SK-N-SH (cell line): ENCODE data around the gene ISLR. TPM values are rescaled to one million over a fixed set of nuclear protein-coding genes. Genes with fewer than 3 reads are reported as not detected.

ENCODE experiments used
- CTCF ChIA-PET: fragments of 300-600, 350-600 bp; formaldehyde crosslinking; extraction: SDS; loops from one replicate; lab custom pipeline; 2021; lab: Yijun Ruan, JAX
- POLR2A ChIA-PET: fragments of 350-600 bp; sonication (Branson Sonifier 250); formaldehyde crosslinking; extraction: SDS; loops from one replicate; lab custom pipeline; 2020; ENCODE audit warnings: antibody characterized with exemption, inconsistent platforms; lab: Yijun Ruan, JAX
- DNase-seq: peaks from one replicate; pipeline ENCODE4 v3.0.0; 2012
- H2AFZ ChIP-seq: fragments of 200-600 bp; sonication (generic); 2 replicates; pipeline ENCODE4 v1.8.1; 2016; ENCODE audit warnings: antibody characterized with exemption, mild to moderate bottlenecking, low read depth
- H3F3A ChIP-seq: fragments of 200-600 bp; sonication (generic); replicated peaks from 2 replicates; pipeline ENCODE3; 2016; ENCODE audit warnings: antibody characterized with exemption, mild to moderate bottlenecking; ENCODE audit not compliant: insufficient read depth
- H3K27ac ChIP-seq, 2 experiments: fragments of 200-500 bp in 1 of 2; fragments of 200-600 bp in 1 of 2; sonication (Bioruptor generic) in 1 of 2; sonication (generic), shearing (Covaris generic) in 1 of 2; 2 replicates each; pipeline versions ENCODE4 v1.5.1 to v1.6.1; 2014 to 2016; ENCODE audit warnings: low read depth in 2 of 2, inconsistent platforms in 1 of 2, low read length in 1 of 2, mild to moderate bottlenecking in 1 of 2, mixed read lengths in 1 of 2
- H3K27me3 ChIP-seq: fragments of 200-600 bp; sonication (generic), shearing (Covaris generic); 2 replicates; pipeline ENCODE4 v1.6.1; 2016; ENCODE audit warnings: mixed run types; ENCODE audit not compliant: insufficient read depth
- H3K36me3 ChIP-seq, 2 experiments: fragments of 200-500 bp in 1 of 2; fragments of 200-600 bp in 1 of 2; sonication (Bioruptor generic) in 1 of 2; sonication (generic) in 1 of 2; replicated peaks in 1 of 2; 2 replicates each; pipeline versions ENCODE3 to v1.5.1; 2014 to 2016; ENCODE audit warnings: low read length in 1 of 2, mild to moderate bottlenecking in 1 of 2; ENCODE audit not compliant: insufficient read depth in 2 of 2, control insufficient read depth in 1 of 2
- H3K4me1 ChIP-seq, 2 experiments: fragments of 200-500 bp in 1 of 2; fragments of 200-600 bp in 1 of 2; sonication (Bioruptor generic) in 1 of 2; sonication (generic), shearing (Covaris generic) in 1 of 2; 2 replicates each; pipeline versions ENCODE4 v1.5.1 to v1.6.1; 2014 to 2016; ENCODE audit warnings: low read depth in 1 of 2, low read length in 1 of 2, mixed run types in 1 of 2; ENCODE audit not compliant: insufficient read depth in 2 of 2, control insufficient read depth in 1 of 2
- H3K4me2 ChIP-seq: fragments of 200-600 bp; sonication (generic), shearing (Covaris generic); 2 replicates; pipeline ENCODE4 v1.6.1; 2017; ENCODE audit warnings: mixed run types
- H3K4me3 ChIP-seq, 2 experiments: fragments of 200-500 bp in 1 of 2; fragments of 200-600 bp in 1 of 2; sonication (Bioruptor generic) in 1 of 2; sonication (generic), shearing (Covaris generic) in 1 of 2; 2 replicates each; pipeline versions ENCODE4 v1.5.1 to v1.8.1; 2014 to 2016; ENCODE audit warnings: low read depth in 2 of 2, inconsistent platforms in 1 of 2, low read length in 1 of 2, mild to moderate bottlenecking in 1 of 2, mixed read lengths in 1 of 2, moderate library complexity in 1 of 2
- H3K79me2 ChIP-seq: fragments of 200-600 bp; sonication (generic); 2 replicates; pipeline ENCODE4 v1.8.1; 2017; ENCODE audit warnings: mild to moderate bottlenecking; ENCODE audit not compliant: insufficient read depth
- H3K9ac ChIP-seq: fragments of 200-600 bp; sonication (generic); 2 replicates; pipeline ENCODE4 v1.6.1; 2017; ENCODE audit warnings: mixed run types
- H3K9me2 ChIP-seq: fragments of 200-600 bp; sonication (generic); 2 replicates; pipeline ENCODE4 v1.6.1; 2017; ENCODE audit warnings: mixed run types
- H3K9me3 ChIP-seq: fragments of 200-600 bp; sonication (generic); 2 replicates; pipeline ENCODE4 v1.6.1; 2017; ENCODE audit warnings: mixed run types, mild to moderate bottlenecking, moderate library complexity
- H4K20me1 ChIP-seq: fragments of 200-600 bp; sonication (generic); 2 replicates; pipeline ENCODE4 v1.6.1; 2017; ENCODE audit warnings: mild to moderate bottlenecking, mixed run types; ENCODE audit not compliant: insufficient read depth
- CHD2 ChIP-seq: fragments of 150-350 bp; IDR thresholded peaks from 2 replicates; pipeline ENCODE4 v1.6.1; 2018; ENCODE audit warnings: low read length; ENCODE audit not compliant: partially characterized antibody
- ELF1 ChIP-seq: IDR thresholded peaks from 2 replicates; pipeline ENCODE4 v1.4.0; 2012
- EZH2phosphoT487 ChIP-seq: fragments of 200-600 bp; sonication (generic); IDR thresholded peaks from 2 replicates; pipeline ENCODE4 v1.6.1; 2017; ENCODE audit warnings: low read depth, mixed run types, mild to moderate bottlenecking, antibody characterized with exemption, moderate library complexity, borderline replicate concordance
- FOXM1 ChIP-seq: IDR thresholded peaks from 2 replicates; pipeline ENCODE4 v1.4.0; 2012; ENCODE audit warnings: low read depth, mild to moderate bottlenecking
- GATA2 ChIP-seq: sonication (generic); formaldehyde crosslinking; IDR thresholded peaks from 2 replicates; pipeline ENCODE4 v1.5.0; 2020; ENCODE audit warnings: mild to moderate bottlenecking, missing genetic modification reagents
- JUND ChIP-seq: IDR thresholded peaks from 2 replicates; pipeline ENCODE4 v1.4.0; 2012
- MXI1 ChIP-seq: IDR thresholded peaks from 2 replicates; pipeline ENCODE4 v1.6.1; 2012; ENCODE audit warnings: mild to moderate bottlenecking, low read depth, low read length, improper control_type of control experiment
- NRF1 ChIP-seq: IDR thresholded peaks from 2 replicates; pipeline ENCODE4 v1.6.1; 2012; ENCODE audit warnings: low read depth, mild to moderate bottlenecking, low read length
- POLR2AphosphoS5 ChIP-seq: IDR thresholded peaks from 2 replicates; pipeline ENCODE4 v1.6.1; 2012; ENCODE audit warnings: low read depth, low read length
- RAD21 ChIP-seq: IDR thresholded peaks from 2 replicates; pipeline ENCODE4 v1.6.1; 2012; ENCODE audit warnings: mild to moderate bottlenecking, low read length
- RCOR1 ChIP-seq: fragments of 150-350 bp; IDR thresholded peaks from 2 replicates; pipeline ENCODE4 v1.6.1; 2017; ENCODE audit warnings: antibody characterized with exemption, low read length
- RXRA ChIP-seq: IDR thresholded peaks from 2 replicates; pipeline ENCODE4 v1.4.0; 2012; ENCODE audit warnings: low read depth, mild to moderate bottlenecking, borderline replicate concordance
- SIN3A ChIP-seq: IDR thresholded peaks from 2 replicates; pipeline ENCODE4 v1.6.1; 2012; ENCODE audit warnings: low read depth, mild to moderate bottlenecking, low read length, moderate library complexity, borderline replicate concordance
- SMC3 ChIP-seq: IDR thresholded peaks from 2 replicates; pipeline ENCODE4 v1.6.1; 2012; ENCODE audit warnings: low read depth, low read length, improper control_type of control experiment
- TAF1 ChIP-seq: IDR thresholded peaks from 2 replicates; pipeline ENCODE4 v1.6.1; 2012; ENCODE audit warnings: low read depth, mild to moderate bottlenecking, low read length, moderate library complexity, borderline replicate concordance
- TCF12 ChIP-seq: IDR thresholded peaks from 2 replicates; pipeline ENCODE4 v1.4.0; 2012
- TEAD4 ChIP-seq: IDR thresholded peaks from 2 replicates; pipeline ENCODE4 v1.4.0; 2012; ENCODE audit warnings: mild to moderate bottlenecking, borderline replicate concordance; ENCODE audit not compliant: insufficient read depth
- YY1 ChIP-seq: IDR thresholded peaks from 2 replicates; pipeline ENCODE4 v1.4.0; 2012; ENCODE audit warnings: low read depth, mild to moderate bottlenecking
- WGBS: methylation state at CpG from one replicate; pipeline ENCODE4 v1.1.6; 2017; ENCODE audit warnings: low lambda C conversion rate; 5-methylcytosine and 5-hydroxymethylcytosine counted together
- polyA plus RNA-seq, 3 experiments: library from polyadenylated mRNA; depleted of rRNA; stranded (reverse); fragments of >200 nt; gene quantifications; 2 replicates each; pipeline ENCODE4 v1.2.3, GENCODE V29; 2012
- TF ChIP-seq, protein P1 (sequence below): IDR thresholded peaks from 2 replicates; pipeline ENCODE4; 2012
- TF ChIP-seq, protein P2 (sequence below): fragments of 150-350 bp; IDR thresholded peaks from 2 replicates; pipeline ENCODE4 v1.6.1; 2017; ENCODE audit warnings: antibody characterized with exemption, low read length, low read depth, borderline replicate concordance
- TF ChIP-seq, protein P3 (sequence below): fragments of 150-350 bp; IDR thresholded peaks from 2 replicates; pipeline ENCODE4 v1.6.1; 2016; ENCODE audit warnings: mild to moderate bottlenecking, low read depth, low read length
- TF ChIP-seq, protein P4 (sequence below): IDR thresholded peaks from 2 replicates; pipeline ENCODE4 v1.4.0; 2012; ENCODE audit warnings: low read depth, borderline replicate concordance
- TF ChIP-seq, protein P5 (sequence below): IDR thresholded peaks from 2 replicates; pipeline ENCODE4 v1.4.0; 2012; ENCODE audit warnings: low read depth

ISLR gene
- polyA plus RNA-seq, 1 of the 3 experiments (the other 2 are of a cell fraction), result 7.3 TPM

DNA sequence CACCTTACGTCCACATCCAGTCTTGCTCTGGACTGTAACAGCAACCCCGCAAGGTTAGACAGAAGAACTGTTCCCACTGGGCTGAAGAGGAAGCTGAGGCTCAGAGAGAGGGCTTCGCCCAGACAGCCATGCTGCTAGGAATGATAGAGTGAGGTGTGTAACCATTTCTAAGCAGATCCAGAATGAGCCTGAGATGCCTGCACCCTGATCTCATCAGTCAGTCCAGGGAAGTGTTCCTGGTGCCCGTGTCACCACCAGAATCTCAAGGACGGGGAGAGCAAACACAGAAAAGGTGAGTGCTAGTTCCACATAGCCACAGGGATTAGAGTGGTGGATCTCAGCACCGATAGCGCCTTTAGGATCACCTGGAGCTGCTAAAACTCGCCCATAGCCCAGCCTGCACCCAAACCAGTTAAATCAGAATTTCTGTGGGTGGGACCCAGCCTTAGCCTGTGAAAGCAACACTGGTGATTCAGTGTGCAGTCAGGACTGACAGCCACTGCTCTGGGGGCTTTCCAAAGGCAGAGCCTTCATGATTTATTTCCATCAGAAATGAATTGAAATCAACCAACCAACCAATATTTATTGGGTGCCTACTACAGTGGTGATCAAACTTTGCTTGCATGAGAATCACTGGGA is 12.3 kb downstream of the ISLR start:
- TF ChIP-seq TAF1 (no peak), JUND (no peak), FOXM1 (no peak), TCF12 (no peak), ELF1 (no peak), SIN3A (no peak), MXI1 (no peak)
- TF ChIP-seq, protein P1, sequence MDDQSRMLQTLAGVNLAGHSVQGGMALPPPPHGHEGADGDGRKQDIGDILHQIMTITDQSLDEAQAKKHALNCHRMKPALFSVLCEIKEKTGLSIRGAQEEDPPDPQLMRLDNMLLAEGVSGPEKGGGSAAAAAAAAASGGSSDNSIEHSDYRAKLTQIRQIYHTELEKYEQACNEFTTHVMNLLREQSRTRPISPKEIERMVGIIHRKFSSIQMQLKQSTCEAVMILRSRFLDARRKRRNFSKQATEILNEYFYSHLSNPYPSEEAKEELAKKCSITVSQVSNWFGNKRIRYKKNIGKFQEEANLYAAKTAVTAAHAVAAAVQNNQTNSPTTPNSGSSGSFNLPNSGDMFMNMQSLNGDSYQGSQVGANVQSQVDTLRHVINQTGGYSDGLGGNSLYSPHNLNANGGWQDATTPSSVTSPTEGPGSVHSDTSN, result 0 out of 2 replicates have a peak, but pooled peaks have one; percentile 15
- no peak overlapping the region for H3K4me2 ChIP-seq
- H3K36me3 ChIP-seq, result peaks cover 4 to 18% of the 10 kb centered on the region in 2 experiments
- no peak overlapping the region for H2AFZ ChIP-seq
- ChIA-PET CTCF (interaction anchor here (1.1 to 3.2 kb wide), 3 partner anchors 9 to 122 kb away, joined by 3 to 17 read pairs (median 3); no protein-coding TSS in a partner anchor), POLR2A (interaction anchor here (0.7 kb wide), 2 partner anchors 11 to 13 kb away, joined by 3 read pairs; no protein-coding TSS in a partner anchor)
- H3K4me3 ChIP-seq, result no peak overlapping the region
- H3K9me2 ChIP-seq, result no peaks in the 10 kb centered on the region
- no peaks in the 10 kb centered on the region for H3K9me3 ChIP-seq
- no peaks in the 10 kb centered on the region for H4K20me1 ChIP-seq
- no peaks in the 10 kb centered on the region for H3K79me2 ChIP-seq
- peaks cover 9 to 16% of the 10 kb centered on the region in 2 experiments; a peak in 3 of 4 replicates for H3K4me1 ChIP-seq
- H3K27me3 ChIP-seq, result no peaks in the 10 kb centered on the region
- no peak overlapping the region for H3K9ac ChIP-seq
- H3K27ac ChIP-seq, result peak overlapping the region in 1 of 2 experiments; percentile 39; a peak in 1 of 4 replicates
- no peak for DNase-seq
- WGBS, result 70% methylated on average over 7 of the region's 8 CpGs
- H3F3A ChIP-seq, result peaks cover 7% of the 10 kb centered on the region

DNA sequence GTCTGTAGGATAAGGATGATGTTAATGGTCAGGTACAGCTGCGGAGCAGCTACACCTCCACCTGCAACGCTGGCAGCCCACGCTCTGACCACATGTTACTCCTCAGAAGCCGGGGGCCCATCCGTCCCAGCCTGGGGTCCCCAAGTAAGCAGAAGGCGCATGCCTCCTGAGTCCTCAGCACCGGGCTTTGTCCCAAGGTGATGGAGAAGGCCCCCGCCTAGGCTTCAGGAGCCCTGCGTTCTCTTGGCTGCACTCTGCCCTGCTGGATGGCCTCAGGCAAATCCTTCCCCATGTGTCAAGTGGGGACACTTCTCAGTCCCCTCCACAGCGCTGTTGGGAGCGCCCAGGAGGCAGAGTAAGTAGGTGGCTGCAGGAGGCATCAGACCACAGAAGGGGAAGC is 14.7 kb downstream of the ISLR start:
- ChIA-PET CTCF (interaction anchor here (0.7 to 3.2 kb wide), 5 partner anchors 12 to 120 kb away, joined by 3 to 17 read pairs (median 3); partner anchors contain the start of gene STRA6), POLR2A (interaction anchor here (0.9 to 1.9 kb wide), 5 partner anchors 9 to 117 kb away, joined by 3 to 6 read pairs (median 4); partner anchors contain the start of gene STRA6)
- no peaks in the 10 kb centered on the region for H3K79me2 ChIP-seq
- H3K9me2 ChIP-seq, result no peaks in the 10 kb centered on the region
- H3K9me3 ChIP-seq, result no peaks in the 10 kb centered on the region
- peaks cover 12 to 24% of the 10 kb centered on the region in 2 experiments; a peak in 3 of 4 replicates for H3K4me1 ChIP-seq
- no peak overlapping the region for H2AFZ ChIP-seq
- no peaks in the 10 kb centered on the region for H3K27me3 ChIP-seq
- no peaks in the 10 kb centered on the region for H4K20me1 ChIP-seq
- no peak overlapping the region for H3K4me3 ChIP-seq
- H3F3A ChIP-seq, result peaks cover 15% of the 10 kb centered on the region
- H3K4me2 ChIP-seq, result no peak overlapping the region
- no peak for TF ChIP-seq EZH2phosphoT487
- TF ChIP-seq RAD21, result no peak
- no peak for TF ChIP-seq RXRA
- no peak for TF ChIP-seq YY1
- TF ChIP-seq CHD2, result no peak
- TF ChIP-seq NRF1, result no peak
- TF ChIP-seq TEAD4, result no peak
- TF ChIP-seq GATA2, result no peak
- TF ChIP-seq SIN3A, result no peak
- no peak for TF ChIP-seq TAF1
- TF ChIP-seq RCOR1, result no peak
- TF ChIP-seq, protein P2, sequence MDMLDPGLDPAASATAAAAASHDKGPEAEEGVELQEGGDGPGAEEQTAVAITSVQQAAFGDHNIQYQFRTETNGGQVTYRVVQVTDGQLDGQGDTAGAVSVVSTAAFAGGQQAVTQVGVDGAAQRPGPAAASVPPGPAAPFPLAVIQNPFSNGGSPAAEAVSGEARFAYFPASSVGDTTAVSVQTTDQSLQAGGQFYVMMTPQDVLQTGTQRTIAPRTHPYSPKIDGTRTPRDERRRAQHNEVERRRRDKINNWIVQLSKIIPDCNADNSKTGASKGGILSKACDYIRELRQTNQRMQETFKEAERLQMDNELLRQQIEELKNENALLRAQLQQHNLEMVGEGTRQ, result no peak
- TF ChIP-seq, protein P3, sequence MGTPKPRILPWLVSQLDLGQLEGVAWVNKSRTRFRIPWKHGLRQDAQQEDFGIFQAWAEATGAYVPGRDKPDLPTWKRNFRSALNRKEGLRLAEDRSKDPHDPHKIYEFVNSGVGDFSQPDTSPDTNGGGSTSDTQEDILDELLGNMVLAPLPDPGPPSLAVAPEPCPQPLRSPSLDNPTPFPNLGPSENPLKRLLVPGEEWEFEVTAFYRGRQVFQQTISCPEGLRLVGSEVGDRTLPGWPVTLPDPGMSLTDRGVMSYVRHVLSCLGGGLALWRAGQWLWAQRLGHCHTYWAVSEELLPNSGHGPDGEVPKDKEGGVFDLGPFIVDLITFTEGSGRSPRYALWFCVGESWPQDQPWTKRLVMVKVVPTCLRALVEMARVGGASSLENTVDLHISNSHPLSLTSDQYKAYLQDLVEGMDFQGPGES, result no peak
- no peak for TF ChIP-seq JUND
- TF ChIP-seq SMC3, result no peak
- TF ChIP-seq, protein P4, sequence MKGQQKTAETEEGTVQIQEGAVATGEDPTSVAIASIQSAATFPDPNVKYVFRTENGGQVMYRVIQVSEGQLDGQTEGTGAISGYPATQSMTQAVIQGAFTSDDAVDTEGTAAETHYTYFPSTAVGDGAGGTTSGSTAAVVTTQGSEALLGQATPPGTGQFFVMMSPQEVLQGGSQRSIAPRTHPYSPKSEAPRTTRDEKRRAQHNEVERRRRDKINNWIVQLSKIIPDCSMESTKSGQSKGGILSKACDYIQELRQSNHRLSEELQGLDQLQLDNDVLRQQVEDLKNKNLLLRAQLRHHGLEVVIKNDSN, result no peak
- TF ChIP-seq, protein P5, sequence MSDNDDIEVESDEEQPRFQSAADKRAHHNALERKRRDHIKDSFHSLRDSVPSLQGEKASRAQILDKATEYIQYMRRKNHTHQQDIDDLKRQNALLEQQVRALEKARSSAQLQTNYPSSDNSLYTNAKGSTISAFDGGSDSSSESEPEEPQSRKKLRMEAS, result no peak
- TF ChIP-seq POLR2AphosphoS5, result no peak
- no peak for DNase-seq
- H3K9ac ChIP-seq, result no peak overlapping the region
- peak overlapping the region in 1 of 2 experiments; percentile 47; a peak in 2 of 4 replicates for H3K27ac ChIP-seq
- H3K36me3 ChIP-seq, result peaks cover 4 to 20% of the 10 kb centered on the region in 2 experiments
- 95% methylated on average over 4 of the region's 11 CpGs for WGBS
